HG03108 (cell line): Measurements from ENCODE around the gene PLN.

Experiments used
- ATAC-seq: cut with Tn5 transposase; IDR thresholded peaks from one replicate; pipeline ENCODE4 v1.9.1; 2021; ENCODE audit warnings: moderate library complexity; ENCODE audit not compliant: unreplicated experiment

The PLN gene

DNA sequence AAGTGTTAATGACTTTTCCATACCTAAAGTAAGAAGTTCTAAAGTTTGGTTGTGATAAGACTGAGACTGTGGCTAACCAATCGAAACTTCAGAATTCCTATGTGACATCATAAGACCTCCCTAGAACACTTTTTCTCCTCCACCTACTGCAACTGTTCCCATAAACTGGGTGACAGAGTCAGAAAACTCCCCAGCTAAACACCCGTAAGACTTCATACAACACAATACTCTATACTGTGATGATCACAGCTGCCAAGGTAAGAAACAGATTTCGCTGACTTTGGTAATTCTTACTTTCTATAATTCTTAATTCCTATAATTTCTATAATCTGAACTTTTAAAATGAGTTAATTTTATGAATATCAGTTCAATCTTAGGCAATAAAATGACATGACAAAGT, at the start of gene PLN:
TSS of gene PLN (plus strand) at position 161 of the 400 bp plus-strand sequence. CDS start 10,626 bp downstream, outside the sequence.
- ATAC-seq, result no peak

DNA sequence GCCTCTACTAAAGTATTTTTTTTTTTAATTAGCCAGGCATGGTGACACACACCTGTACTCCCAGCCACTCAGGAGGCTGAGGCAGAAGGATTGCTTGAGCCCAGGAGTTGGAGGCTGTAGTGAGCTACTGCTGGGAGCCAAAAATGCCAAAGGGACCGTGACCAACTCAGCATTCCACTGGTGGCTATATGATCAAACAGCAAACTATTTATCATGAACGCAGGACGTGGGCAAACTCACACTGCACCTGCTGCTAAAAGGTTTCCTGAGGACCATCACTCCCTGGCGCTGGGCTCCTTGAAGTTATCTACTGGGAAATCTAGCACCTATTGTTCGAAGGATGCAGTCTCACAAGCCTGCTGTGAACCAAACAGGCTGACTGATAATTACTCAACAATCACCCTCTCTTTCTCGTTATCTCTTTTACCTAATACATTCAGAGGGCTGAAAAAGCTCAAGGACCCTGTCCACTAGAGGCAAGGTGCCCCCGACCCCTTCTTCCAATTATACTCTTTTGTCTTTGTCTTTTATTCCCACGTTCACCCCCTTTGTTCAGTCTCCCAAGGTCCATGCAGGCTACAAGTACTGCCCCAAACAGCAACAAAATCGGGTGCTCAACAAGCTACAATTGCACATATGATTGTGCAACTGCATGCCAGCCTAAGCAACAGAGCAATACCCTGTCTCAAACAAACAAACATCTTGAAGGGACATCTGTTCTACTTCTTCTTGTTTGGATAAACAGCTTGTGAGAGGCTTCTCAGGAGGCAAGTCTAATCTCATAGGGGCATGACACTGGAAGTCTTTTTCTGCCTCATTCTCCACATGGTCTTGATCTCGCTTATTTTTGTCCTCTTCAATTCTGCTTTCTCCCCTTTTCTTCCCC, 47.7 kb upstream of the PLN start:
- ATAC-seq, result no peak

DNA sequence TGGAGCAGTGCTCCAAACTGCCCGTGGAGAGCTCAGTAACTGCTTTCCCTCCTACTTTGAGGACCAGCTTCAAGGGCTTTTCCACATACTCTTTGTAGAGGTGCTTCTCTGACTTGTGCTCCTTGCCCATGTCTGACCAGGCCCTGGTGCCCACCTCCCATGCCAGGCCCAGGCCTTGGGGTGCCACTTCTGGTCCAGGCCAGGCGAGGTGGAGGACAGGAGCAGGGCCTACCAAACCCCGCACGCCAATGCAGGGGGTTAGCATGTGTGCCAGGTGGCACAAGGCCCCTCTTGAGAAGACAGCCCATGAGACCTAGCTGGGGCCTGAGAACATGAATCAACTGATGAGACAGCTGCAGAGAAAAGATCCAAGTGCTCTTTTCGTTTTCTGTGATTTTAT, 47.0 kb upstream of the PLN start:
- ATAC-seq, result no peak

DNA sequence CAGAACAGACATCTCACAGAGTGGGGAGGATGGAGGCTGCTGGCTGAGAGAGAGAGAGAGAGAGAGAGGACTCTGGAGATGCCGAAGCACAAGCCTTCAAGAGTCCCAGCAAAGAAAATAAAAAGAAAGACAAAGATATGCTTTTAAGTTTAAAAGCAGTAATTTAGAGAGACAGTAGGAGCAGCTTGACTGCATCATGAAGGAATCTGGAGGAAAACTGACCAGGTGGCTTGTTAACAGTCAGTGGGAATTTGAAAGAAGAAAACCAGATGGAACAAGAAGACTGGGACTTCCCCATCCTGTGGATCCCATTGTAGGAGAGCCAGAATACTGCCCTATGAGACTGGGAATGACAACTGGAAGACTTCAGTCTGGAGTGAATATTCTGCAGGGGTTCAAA, 46.3 kb upstream of the PLN start:
- ATAC-seq, result no peak

DNA sequence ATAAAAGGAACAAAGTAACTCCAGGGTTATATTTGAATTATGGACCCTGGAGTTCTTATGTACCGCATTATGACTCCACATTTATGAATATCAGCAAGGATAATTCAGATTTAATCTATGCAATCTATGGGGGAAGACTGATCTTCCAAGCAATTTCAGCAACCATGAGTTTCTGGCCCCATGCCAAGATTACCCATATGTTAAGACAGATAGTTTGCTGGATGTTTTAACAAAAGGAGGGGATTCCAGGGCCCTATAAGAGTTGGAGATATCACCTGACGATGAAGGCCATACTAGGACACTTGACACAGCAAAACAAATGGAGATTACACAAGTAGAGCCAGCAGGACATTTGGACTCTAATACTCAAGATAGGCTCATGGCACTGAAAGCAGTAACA, 45.9 kb upstream of the PLN start:
- ATAC-seq, result no peak

DNA sequence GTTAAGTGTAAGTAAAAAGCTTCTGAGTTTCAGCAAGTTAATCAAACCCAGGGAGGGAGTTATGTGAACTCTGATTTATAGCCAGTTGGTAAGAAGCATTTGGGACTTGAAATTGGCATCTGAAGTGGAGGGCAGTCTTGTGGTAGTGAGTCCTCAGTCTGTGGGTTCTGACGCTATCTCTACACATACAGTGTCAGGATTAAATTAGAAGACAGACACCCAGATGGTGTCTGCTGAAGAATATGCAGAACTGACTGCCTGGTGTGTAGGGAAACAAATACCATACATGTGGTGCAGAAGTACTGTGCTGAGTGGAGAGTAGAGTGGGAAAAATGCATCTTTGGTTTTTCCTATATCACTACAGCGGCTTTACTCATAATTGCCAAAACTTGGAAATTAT, 43.5 kb upstream of the PLN start:
- no peak for ATAC-seq

DNA sequence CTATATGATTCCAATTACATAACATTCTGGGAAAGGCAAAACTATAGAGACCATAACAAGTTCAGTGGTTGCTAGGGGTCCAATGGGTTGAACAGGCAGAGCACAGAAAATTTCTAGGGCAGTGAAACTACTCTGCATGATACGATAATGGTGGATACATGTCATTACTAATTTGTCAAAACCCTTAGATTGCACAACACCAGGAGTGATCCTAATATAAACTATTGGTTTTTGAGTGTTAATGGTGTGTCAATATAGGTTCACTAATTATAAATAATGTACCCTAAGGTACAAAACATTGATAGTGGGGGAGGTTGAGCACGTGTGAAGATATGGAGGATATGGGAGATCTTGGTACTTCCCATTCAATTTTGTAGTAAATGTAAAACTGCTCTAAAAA, 42.4 kb upstream of the PLN start:
- ATAC-seq, result no peak

DNA sequence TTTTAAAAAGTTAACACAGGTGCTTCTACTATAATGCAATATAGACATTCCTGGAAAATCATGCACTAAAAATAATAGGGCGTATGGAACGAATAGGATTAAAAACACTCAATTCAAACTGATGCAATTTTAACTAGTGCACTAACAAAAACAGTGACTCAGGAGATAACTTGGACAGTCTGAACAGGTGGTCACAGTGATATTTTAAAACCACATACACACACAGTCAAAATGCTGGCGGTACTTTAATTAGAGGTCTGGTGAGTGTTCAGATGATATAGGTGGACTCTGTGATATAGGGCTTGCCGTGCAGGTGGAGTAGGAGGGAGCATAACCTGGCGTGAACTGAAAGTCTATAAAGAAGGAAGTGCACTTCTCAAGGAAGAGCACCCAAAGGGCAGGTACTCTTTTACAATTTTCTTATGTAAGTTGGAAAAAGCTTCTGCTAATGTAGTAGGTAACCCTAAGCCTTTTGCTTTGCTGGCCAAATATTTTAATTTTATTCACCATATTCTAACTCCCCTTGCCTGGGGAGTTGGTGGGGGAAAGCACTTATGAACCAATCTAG, 41.9 kb upstream of the PLN start:
- no peak for ATAC-seq

DNA sequence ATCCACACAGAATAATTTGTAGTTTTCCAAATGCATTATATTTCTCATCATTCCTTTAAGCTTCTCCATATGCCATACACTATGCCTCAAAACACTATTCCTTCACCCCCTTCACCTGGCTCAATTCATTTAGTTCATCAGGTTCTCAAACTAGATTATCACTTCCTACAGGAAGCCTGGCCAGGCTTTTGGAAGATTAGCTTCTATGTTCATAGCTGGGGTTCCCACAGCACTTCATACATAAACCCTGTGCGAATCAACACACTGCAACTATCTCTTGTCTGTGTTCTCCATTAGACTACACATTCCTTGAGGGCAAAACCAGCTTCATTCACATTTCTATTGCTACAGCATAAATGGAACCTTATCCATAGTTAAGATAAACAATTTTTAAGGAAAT, 40.5 kb upstream of the PLN start:
- ATAC-seq, result no peak

DNA sequence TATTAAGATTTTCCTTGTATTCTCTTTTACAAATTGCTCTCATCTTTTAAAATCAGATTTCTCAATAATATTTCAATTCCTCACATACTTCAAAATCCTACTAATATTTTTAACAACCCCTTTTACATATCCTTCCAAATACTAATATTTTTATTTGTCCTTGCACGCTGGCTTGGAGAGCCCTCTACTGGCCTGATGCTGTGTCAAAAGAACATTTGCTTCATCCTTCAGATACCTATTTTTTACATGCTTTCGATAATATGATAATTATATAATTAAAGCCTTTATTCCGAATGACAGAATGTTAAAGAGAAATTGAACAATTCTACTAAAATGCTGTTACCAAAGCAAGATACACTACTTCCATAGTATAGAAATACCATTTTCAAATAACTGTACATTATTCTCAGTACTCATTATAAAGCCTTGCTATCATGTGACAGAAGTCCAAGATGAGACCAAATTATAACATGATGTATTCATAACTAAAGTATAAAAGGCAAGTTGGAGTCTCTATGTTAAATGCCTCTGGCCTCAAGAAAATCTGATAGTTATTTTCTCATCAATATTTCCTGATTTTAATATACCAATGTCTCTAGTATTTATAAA, 39.0 kb upstream of the PLN start:
- ATAC-seq, result no peak

DNA sequence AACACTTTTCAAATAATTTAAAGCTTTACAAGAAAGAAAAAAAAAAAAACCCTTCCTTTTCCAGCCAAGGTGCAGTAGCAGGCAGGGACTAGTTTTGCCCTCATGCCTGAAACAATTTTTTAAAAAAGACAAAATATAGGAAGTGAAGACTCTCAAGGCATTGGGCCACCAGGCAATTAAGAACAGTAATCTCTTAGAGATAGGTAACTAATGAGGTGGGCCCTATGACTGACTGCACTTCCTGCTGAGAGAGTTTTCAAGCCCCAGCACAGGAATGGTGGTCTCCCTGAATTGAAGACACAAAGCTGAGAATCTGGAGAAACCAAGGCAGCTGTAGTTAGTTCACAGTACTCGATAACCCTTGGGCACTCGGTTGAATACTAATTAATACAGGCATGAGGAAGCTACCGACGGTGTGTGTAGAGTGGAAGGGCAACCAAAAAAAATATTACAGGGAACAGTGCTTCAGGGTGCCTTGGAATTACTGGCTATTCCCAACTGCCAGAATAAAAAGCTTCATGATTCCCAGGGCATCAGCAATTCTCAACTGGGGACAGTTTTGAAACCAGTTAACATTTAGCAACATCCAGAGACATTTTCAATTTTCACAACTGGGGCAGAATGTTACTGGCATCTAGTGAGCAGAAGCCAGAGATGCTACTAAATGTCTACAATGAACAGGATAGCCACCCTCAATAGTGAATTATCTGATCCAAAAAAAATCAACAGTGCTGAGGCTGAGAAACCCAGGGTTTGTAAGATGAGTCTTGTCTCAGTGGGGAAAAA, 36.0 kb upstream of the PLN start:
- ATAC-seq, result no peak

DNA sequence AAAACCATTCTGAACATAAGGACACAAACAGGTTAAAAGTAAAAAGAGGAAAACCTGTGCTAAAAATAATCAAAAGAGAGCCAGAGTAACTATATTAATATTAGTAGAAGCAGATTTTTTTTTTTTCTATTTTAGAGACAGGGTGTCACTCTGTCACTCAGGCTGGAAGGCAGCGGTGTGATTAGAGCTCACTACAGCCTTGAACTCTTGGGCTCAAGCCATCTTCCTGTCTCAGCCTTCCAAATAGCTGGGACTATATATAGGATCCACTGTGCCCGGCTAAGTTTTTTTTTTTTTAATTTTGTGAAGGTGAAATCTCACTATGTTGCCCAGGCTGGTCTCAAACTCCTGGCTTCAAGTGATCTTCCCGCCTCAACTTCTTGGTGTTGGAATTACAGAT, 33.4 kb upstream of the PLN start:
- ATAC-seq, result no peak

DNA sequence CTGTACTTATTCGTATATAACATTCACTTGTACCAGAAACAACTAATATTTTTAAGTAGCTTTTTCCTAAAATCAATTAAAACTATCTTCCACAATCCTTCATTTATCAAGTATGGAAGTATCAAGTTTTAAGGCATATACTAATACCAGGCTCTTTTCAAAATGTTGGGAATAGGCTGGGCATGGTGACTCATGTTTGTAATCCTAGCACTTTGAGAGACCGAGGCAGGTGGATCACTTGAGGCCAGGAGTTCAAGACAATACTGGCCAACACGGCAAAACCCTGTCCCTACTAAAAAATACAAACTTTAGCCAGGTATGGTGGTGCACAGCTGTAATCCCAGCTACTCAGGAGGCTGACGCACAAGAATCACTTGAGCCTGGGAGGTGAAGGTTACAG, 25.7 kb upstream of the PLN start:
- no peak for ATAC-seq

DNA sequence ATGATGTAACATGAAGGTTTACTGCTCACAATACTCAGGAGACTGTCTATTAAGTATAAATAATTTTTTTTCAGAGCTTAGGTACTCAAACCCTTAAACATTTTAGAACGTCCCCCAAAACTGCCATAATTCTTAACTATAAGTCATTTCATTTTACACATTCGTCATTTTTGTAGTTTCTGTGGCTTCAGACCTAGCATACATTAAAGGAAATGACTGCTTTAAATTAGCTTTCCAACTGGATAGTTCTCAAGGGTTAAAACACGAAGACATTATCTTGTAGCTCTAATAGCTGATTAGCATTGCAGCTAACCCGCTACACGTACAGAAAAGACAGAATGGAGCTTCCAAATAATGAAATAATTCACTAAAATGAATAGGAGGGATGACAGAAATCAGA, 24.9 kb upstream of the PLN start:
- no peak for ATAC-seq

DNA sequence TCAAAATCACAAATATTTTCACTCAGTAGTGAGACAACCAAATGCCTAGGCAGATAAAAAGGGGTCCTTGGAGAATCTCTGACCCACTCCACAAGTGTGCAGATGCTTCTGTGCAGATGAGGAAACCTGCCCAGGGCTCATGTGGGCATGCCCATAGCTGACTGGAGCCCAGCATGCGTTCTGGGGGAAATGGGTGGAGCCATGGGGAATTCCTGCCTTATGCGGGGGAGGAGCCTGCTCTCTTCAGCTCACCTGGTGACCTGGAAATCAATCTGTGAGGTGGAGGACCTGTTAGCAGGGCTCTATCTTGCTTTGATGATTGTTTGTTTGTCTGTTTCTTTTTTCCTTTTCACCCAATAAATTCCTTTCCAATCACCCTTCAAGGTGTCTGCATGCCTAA, 23.4 kb upstream of the PLN start:
- no peak for ATAC-seq

DNA sequence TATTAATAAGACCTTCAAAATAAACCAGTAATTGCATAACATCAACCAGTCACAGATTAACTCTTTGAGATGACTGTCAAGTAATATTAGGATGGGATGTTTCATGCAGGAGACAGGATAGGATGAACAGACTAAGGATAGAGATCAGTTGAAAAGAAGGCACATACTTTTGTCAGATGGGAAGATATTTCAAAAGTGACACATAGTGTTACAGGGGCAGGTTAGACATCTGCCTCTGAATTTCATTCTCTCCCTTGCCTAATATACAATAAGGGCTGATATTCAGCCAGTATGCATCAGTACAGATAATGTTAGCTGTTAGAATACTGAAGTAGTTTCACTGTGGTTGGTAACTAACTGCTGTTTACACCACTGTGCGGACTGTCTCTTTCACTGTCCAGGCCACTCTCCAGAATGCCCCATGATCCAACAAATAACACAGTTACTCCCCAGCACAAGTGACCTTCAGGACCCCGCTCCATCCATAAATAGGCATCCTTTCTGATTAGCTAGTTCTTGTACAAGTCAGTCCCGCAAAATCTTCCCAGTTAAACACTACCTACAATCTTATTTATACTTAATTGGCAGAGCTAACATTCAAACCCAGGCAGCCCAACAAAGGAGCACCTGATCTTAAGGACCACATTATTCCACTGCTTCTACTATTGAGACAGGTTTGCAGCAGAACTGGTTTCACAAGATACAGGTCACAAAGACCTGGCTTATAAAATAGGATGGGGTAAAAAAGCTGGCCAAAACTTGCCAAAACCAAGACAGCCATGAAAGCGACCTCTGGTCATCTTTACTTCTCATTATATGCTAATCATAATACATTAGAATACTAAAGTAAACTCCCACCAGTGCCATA, 21.9 kb upstream of the PLN start:
- no peak for ATAC-seq

DNA sequence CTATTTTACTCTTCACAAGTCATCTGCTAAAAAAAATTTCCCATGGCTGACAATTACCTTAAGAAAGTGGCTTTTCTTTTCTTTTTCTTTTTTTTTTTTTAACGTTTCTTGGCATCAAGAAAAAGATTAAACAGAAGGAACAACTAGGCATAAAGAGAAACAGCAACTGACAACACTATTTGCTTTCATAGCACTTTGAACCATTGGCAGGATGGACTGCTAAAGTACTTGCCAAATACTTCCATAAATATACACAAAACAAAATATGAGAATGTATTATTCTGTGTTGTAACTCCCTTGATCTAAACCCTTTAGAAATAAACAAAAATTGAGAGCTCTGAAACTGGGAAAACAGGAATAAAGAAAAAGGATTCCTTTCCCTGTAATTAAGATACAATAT, 20.0 kb upstream of the PLN start:
- ATAC-seq, result no peak

DNA sequence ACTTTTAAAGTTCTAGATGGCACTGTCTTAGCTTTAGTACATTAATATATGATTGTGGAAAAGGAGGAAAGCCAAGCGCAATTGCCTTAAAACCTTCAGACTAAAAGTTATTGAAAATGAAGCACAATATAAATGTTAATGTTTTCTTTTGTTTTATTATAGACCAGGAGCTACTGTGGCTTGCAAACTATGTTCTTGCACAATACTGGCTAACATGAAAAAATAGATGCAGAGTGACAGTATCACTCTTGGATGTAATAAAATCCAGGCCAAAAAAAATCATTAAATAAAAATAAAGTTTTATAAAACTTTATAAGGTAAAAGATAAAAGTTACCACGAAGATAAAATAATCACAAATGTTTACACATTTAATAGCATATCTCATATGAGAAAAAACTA, 18.3 kb upstream of the PLN start:
- ATAC-seq, result no peak

DNA sequence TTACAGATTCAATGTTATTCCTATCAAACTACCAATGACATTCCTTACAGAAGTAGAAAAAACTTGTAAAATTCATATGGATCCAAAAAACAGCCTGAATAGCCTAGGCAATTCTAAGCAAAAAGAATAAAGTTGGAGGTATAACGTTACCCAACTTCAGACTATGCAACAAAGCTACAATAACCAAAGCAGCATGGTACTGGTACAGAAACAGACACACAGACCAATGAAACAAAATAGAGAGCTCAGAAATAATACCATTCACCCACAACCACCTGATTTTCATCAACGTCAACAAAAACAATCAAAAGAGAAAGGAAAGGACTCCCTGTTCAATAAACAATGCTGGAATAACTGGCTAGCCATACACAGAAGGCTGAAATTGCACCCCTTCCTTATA, 17.2 kb upstream of the PLN start:
- no peak for ATAC-seq

DNA sequence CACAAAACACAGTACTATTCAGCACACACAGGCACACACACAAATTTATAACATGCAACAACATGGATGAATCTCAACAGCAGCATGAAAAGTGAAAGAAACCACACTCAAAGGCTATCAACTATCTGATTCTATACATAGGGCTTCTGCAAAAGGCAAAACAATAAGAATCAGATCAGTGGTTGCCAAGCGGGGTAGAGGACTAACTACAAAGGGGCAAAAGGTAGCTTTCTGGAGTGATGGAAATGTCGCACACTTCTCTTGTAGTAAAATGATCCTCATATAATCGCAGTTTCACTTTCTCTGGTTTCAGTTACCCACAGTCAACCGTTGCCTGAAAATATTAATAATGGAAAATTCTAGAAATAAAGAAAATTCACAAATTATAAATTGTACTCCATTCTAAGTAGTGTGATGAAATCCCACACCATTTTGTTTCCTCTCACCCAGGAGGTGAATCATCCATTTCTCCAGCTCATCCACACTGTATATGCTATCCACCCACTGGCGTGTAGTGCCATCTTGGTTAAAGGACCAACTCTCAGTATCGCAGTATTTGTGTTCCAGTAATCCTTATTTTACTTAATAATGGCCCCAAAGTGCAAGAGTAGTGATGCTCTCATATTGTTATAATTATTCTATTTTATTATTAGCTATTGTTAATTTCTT, 12.8 kb upstream of the PLN start:
- no peak for ATAC-seq
